SW480 (cell line): ENCODE data around the gene MED13L.
A peak's percentile ranks its signal among the peaks of the same experiment; 100 is the strongest.
"Not testable (repeated sequence)": the region's sequence is repeated elsewhere in the genome, so short reads cannot be mapped to it uniquely, and the experiment has no call there.

ENCODE experiments used
- DNase-seq: peaks from one replicate; pipeline ENCODE4 v3.0.0-alpha.2; 2016; ENCODE audit warnings: low spot score

The MED13L gene

DNA sequence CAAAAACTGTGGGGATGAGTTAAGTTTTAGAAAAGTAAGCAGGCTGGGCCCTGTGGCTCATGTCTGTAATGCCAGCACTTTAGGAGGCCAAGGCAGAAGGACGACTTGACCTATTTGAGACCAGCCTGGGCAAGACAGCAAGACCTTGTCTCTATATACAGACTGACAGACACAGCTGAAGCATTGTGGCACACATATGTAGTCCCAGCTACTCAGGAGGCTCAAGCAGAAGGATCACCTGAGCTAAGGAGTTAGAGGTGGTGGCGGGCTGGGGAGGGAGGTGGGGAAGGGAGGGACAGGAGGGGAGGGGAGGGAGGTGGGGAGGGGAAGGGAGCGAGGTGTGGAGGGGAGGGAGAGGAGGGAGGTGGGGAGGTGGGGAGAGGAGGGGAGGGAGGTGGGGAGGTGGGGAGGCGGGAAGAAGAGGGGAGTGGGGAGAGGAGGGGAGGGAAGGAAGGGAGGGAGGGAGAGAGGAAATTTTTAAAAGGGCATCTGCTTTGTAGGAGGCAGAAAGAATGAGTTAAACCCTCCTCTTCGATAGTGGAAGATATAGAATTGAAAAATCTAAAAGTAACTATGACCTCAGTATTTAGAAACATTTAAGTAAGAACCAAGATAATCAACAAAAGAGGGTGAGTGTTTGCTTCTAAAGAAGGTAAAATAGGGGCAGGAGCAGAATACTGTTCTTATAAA lies 30.9 kb downstream of the MED13L start:
- no peak for DNase-seq

GRCh38 chr12:116245189-116245588 lies 32.3 kb downstream of the MED13L start:
- no peak for DNase-seq

DNA sequence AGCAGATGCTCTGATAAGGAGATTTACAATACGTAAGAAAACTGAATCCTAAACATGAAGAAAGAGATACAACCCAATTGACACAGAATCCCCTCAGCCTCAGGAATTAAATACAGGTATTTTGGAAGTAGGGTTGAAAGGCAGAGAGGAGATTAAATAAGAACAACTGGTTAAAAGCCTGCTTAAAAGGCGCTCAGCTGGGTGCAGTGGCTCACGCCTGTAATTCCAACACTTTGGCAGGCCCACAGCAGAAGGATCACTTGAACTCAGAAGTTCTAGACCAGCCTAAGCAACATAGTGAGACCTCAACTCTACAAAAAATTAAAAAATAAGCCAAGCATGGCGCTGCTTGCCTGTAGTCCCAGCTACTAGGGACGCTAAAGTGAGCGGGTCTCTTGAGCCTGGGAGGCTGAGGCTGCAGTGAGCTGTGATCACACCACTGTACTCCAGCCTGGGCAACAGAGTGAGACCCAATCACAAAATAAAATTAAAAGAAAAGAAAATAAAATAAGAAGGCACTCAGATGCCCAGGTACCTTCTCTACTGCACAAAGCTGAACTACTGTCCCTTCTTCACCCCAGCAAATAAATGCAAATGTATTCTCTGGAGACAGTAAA lies 32.9 kb downstream of the MED13L start:
- DNase-seq = no peak

GRCh38 chr12:116244001-116244400 lies 33.5 kb downstream of the MED13L start:
- no peak for DNase-seq

GRCh38 chr12:116242740-116243139 lies 34.8 kb downstream of the MED13L start:
- DNase-seq = no peak

DNA sequence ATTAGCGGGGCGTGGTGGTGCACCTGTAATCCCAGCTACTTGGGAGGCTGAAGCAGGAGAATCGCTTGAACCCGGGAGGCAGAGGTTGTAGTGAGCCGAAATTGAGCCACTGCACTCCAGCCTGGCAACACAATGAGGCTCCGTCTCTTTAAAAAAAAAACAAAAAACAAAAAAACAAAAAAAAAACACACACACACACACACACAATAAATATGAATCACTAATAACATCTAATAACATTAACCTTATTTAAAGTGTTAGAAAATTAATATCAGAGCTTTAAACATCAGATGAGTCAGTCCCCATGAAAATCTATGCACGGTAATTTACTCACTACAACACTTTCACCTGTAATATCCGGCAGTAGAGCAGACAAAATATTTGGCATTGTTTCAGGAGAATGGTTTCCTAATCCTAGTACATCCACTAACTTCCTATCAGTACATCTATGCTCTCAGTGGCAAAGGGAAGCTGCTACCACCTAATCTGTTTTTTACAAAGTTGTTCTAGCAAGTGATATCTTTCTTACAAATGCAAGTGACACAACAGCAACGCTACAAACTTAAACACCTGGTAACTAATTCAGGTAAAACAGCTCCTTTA lies 36.2 kb downstream of the MED13L start:
- DNase-seq = no peak

- not testable (repeated sequence) for DNase-seq
Observed at GRCh38 chr12:116238570-116239119, 38.8 kb downstream of the MED13L start.

GRCh38 chr12:116238149-116238548 lies 39.3 kb downstream of the MED13L start:
- DNase-seq = no peak

GRCh38 chr12:116236976-116237375 lies 40.5 kb downstream of the MED13L start:
- DNase-seq = no peak

DNA sequence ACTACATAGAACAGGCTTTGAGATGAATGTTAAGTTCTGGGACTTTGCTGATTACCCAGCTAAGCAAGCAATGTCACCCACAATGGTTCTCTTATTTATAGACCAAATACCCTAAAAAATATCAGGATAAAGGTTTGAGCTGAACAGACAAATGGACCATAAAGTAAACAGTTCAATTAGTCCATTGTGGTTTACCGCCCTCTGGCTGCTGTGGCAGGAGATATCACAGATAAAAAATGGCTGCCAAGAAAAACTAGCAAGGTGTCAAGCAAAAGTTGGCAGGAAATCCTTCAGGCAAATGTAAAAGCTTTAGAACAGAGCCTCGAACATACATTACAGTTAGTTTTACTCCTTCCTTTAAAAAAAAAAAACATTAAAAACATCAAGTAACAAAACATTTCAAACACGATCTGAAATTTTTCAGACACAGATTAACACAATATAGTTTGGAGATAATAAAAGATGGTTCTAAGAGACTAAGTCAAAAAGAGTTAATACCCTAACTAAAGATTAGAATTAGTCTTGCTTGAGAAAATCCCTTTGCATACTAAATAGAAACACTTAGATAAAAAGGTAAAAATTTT lies 41.3 kb downstream of the MED13L start:
- DNase-seq = peak; percentile 40

GRCh38 chr12:116234148-116234547 lies 43.3 kb downstream of the MED13L start:
- not testable (repeated sequence) for DNase-seq

DNA sequence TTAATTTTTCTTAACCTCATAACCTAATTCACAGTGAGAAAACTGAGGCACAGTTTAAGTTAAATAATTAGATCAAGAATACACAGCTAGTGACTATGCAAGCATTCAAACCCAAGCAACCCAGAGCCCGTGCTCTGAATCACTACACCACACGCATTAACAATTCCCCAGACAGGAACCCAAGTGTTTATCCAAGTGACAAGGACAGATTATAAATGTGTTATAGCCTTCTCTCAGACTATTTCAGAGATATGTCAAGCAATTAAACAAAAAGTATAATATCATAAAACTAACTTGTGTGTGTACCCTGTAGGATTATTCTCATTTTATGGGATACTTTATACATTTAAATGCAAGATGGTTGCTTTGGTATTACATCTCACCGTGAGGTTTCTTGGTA lies 43.8 kb downstream of the MED13L start:
- DNase-seq = no peak

- no peak for DNase-seq
Observed at GRCh38 chr12:116227811-116228210, 49.7 kb downstream of the MED13L start.

DNA sequence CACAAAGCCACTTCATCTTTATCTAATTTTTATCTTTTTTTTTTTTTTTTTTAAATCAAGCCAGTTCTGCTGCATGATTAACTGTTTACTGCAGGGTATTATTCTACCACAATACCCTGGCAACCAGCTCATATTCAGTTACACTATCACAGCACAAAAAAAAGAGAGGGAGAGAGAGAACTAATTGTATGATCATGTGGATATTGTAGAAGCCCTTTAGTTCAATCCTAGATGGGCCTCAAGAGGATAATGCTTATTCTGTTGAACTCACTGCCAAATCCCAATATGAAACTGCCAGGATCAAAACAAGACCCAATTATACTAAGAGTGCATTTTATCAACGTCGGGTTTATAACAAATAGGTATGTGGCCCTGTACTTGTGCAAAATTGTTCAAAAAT lies 51.5 kb downstream of the MED13L start:
- DNase-seq = no peak

GRCh38 chr12:116222358-116222757 lies 55.1 kb downstream of the MED13L start:
- peak; percentile 16 for DNase-seq

DNA sequence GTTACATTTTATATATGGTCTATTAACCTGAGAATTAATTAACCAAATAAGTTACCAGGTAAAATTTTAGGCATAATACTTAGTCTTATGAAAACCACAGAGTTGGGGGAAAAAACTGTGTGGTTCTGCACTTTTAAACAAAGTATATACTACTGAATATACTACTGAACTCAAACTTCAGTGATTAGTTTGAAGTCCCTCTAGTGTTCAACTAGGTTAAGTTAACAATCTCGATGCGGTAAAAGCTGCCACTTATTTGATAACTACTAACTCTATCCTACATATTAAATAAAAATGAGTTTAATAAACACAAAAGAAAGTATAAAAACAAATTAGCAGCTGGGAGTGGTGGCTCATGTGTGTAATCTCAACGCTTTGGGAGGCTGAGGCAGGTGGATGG lies 56.7 kb downstream of the MED13L start:
- DNase-seq = no peak

GRCh38 chr12:116217045-116217735 lies 60.3 kb downstream of the MED13L start:
- DNase-seq = no peak

DNA sequence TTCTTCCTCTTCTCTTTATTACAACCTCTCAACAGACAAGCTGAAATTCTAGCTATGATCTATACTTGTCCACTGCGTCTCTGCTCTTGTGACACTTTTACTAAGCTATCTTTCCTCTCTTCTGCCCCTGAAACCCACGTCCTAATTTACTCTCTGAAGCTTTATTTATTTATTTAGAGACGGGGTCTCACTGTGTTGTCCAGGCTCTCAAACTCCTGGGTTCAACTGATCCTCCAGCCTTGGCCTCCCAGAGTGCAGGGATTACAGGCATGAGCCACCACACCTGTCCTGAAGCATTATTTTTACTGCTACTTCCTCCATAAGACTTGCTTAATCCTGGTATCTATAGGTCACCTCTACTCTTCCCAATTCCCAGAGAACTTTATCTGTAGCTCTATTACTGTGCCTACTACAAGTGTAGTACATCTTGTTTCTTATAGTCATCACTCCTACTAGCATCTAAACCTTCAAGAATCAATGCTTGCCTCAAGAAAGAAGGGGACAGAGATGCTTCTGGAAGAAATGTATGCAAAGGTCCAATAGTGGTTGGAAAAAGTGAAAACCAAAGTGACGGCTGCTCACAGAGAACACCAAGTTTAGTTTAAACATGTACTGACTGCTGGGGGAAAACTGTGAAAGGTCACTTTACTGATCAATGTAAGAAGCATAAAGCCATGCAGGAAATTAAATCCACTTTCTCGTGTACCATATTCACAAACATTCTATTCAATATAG lies 61.3 kb downstream of the MED13L start:
- no peak for DNase-seq

- DNase-seq = no peak
Observed at GRCh38 chr12:116215023-116215422, 62.5 kb downstream of the MED13L start.

GRCh38 chr12:116213885-116214527 lies 63.5 kb downstream of the MED13L start:
- no peak for DNase-seq

- no peak for DNase-seq
Observed at GRCh38 chr12:116213014-116213413, 64.5 kb downstream of the MED13L start.
